Endothelial cell of umbilical vein (primary cell): ENCODE measurements around the gene MRPL58. TPM values are rescaled to one million over a fixed set of nuclear protein-coding genes. Genes with fewer than 3 reads are reported as not detected.

Experiments
- BruUV-seq: library from RNA; stranded (reverse); fragments of 400-500 nt; replicated peaks from 2 replicates; lab custom pipeline; 2021; lab: Mats Ljungman, UMichigan
- CTCF ChIA-PET: fragments of 300-600, 350-600 bp; sonication (Branson Sonifier 250); formaldehyde crosslinking; loops from one replicate; lab custom pipeline; 2021; ENCODE audit warnings: antibody characterized with exemption, inconsistent platforms; lab: Charles Lee
- POLR2A ChIA-PET: fragments of 300-600, 350-600 bp; sonication (Branson Sonifier 250); formaldehyde crosslinking; loops from one replicate; lab custom pipeline; 2021; ENCODE audit warnings: antibody characterized with exemption, inconsistent platforms; lab: Charles Lee
- DNase-seq: peaks from one replicate; pipeline ENCODE4 v3.0.0-alpha.2; 2011; ENCODE audit warnings: low read depth, low spot score
- FAIRE-seq: peaks from 2 replicates; lab custom pipeline; 2011; peaks lifted over from hg19 to GRCh38; lab: Jason Lieb, UNC
- H2AFZ ChIP-seq: 2 replicates; pipeline ENCODE4 v1.6.0; 2012; ENCODE audit warnings: low read depth, low read length, control low read depth, inconsistent platforms
- H3K27ac ChIP-seq: 2 replicates; pipeline ENCODE4 v1.5.1; 2011; ENCODE audit warnings: low read depth, mild to moderate bottlenecking, control low read depth, low read length, moderate library complexity; ENCODE audit not compliant: insufficient read depth
- H3K27me3 ChIP-seq, 2 experiments: 2 replicates each; pipeline versions ENCODE4 v1.6.0 to v1.6.1; 2011; ENCODE audit warnings: low read length in 2 of 2, mixed read lengths in 1 of 2; ENCODE audit not compliant: control insufficient read depth in 2 of 2, insufficient read depth in 2 of 2
- H3K36me3 ChIP-seq, 2 experiments: 2 replicates in 1 of 2; 3 replicates in 1 of 2; pipeline ENCODE4 v1.5.1; 2011; ENCODE audit warnings: low read length in 2 of 2, mild to moderate bottlenecking in 1 of 2, moderate library complexity in 1 of 2; ENCODE audit not compliant: control insufficient read depth in 2 of 2, insufficient read depth in 2 of 2; ENCODE audit errors: extremely low read depth in 1 of 2
- H3K4me1 ChIP-seq: 3 replicates; pipeline ENCODE4 v1.5.1; 2011; ENCODE audit warnings: mild to moderate bottlenecking, low read length; ENCODE audit not compliant: control insufficient read depth, insufficient read depth; ENCODE audit errors: extremely low read depth
- H3K4me2 ChIP-seq: 2 replicates; pipeline ENCODE4 v1.6.1; 2011; ENCODE audit warnings: low read length, control low read depth, mixed read lengths; ENCODE audit not compliant: insufficient read depth
- H3K4me3 ChIP-seq, 3 experiments: fragments of 200-600 bp in 1 of 3; sonication (generic), shearing (Covaris generic) in 1 of 3; replicated peaks in 1 of 3; 2 replicates each; pipeline ENCODE4 v1.5.1; 2011 to 2016; ENCODE audit warnings: control low read depth in 3 of 3, low read length in 3 of 3, mild to moderate bottlenecking in 2 of 3, inconsistent platforms in 1 of 3, low read depth in 1 of 3, moderate library complexity in 1 of 3; ENCODE audit not compliant: insufficient read depth in 1 of 3
- H3K79me2 ChIP-seq: 2 replicates; pipeline ENCODE4 v1.6.0; 2012; ENCODE audit warnings: low read length, inconsistent platforms; ENCODE audit not compliant: control insufficient read depth, insufficient read depth
- H3K9ac ChIP-seq: replicated peaks from 2 replicates; pipeline ENCODE3; 2011; ENCODE audit warnings: low read length, control low read depth; ENCODE audit not compliant: insufficient read depth; ENCODE audit errors: extremely low read depth
- H3K9me1 ChIP-seq: replicated peaks from 3 replicates; pipeline ENCODE4 v1.6.0; 2011; ENCODE audit warnings: mild to moderate bottlenecking, low read length; ENCODE audit not compliant: control insufficient read depth, insufficient read depth; ENCODE audit errors: extremely low read depth
- H3K9me3 ChIP-seq: replicated peaks from 2 replicates; pipeline ENCODE4 v1.5.1; 2012; ENCODE audit warnings: low read length, inconsistent platforms; ENCODE audit not compliant: control insufficient read depth, insufficient read depth
- H4K20me1 ChIP-seq: replicated peaks from 2 replicates; pipeline ENCODE3; 2011; ENCODE audit warnings: mild to moderate bottlenecking, low read length; ENCODE audit not compliant: control insufficient read depth, insufficient read depth; ENCODE audit errors: extremely low read depth
- EZH2 ChIP-seq: IDR thresholded peaks from 2 replicates; pipeline ENCODE4 v1.6.1; 2012; ENCODE audit warnings: borderline replicate concordance, low read depth, mild to moderate bottlenecking, moderate library complexity, low read length, inconsistent platforms; ENCODE audit not compliant: severe bottlenecking
- FOS ChIP-seq: IDR thresholded peaks from 2 replicates; pipeline ENCODE4 v1.6.1; 2011; ENCODE audit warnings: mild to moderate bottlenecking, low read length, moderate library complexity, borderline replicate concordance; ENCODE audit not compliant: insufficient read depth
- GATA2 ChIP-seq: IDR thresholded peaks from 2 replicates; pipeline ENCODE4 v1.7.0; 2011; ENCODE audit warnings: low read depth, mild to moderate bottlenecking, moderate library complexity, mixed read lengths, low read length; ENCODE audit not compliant: insufficient read length, insufficient read depth
- JUN ChIP-seq: IDR thresholded peaks from 2 replicates; pipeline ENCODE4 v1.6.1; 2011; ENCODE audit warnings: borderline replicate concordance, low read depth; ENCODE audit not compliant: insufficient read length, insufficient read depth
- MYC ChIP-seq: IDR thresholded peaks from one replicate; pipeline ENCODE4 v1.6.1; 2011; ENCODE audit warnings: mild to moderate bottlenecking, low read depth, low read length
- POLR2A ChIP-seq: IDR thresholded peaks from 2 replicates; pipeline ENCODE4 v1.6.1; 2012; ENCODE audit warnings: low read depth, mild to moderate bottlenecking, control low read depth, low read length
- POLR2AphosphoS5 ChIP-seq: IDR thresholded peaks from 2 replicates; pipeline ENCODE4 v1.6.1; 2012; ENCODE audit warnings: low read depth, mild to moderate bottlenecking, control low read depth, low read length, moderate library complexity; ENCODE audit not compliant: insufficient read depth
- dilution Hi-C: fragments of 300-500 bp; cut with MboI; formaldehyde crosslinking; loops from one replicate; pipeline ENCODE4 v1.15.0; 2019; ENCODE audit warnings: low sequenced_read_pairs; ENCODE audit not compliant: extremely low pct_ligation_motif_present
- intact Hi-C: fragments of 100-400 bp; cut with micrococcal nuclease; formaldehyde crosslinking; loops from one replicate; pipeline ENCODE4 v1.10.0; 2022
- polyA plus RNA-seq, 4 experiments: library from polyadenylated mRNA; depleted of rRNA in 3 of 4; stranded (reverse) in 3 of 4; unstranded in 1 of 4; fragments of >200 nt; gene quantifications; 2 replicates each; pipeline versions ENCODE4 v1.2.1 to v1.2.3, GENCODE V29; 2011 to 2012; ENCODE audit warnings: missing spikeins in 1 of 4
- total RNA-seq: library from RNA; stranded (reverse); gene quantifications from 2 replicates; pipeline ENCODE4 v1.2.3, GENCODE V29; 2021
- TF ChIP-seq, protein P1 (sequence below): IDR thresholded peaks from 2 replicates; pipeline ENCODE4 v1.6.1; 2011; ENCODE audit not compliant: insufficient read depth, insufficient read length
- TF ChIP-seq, protein P2 (sequence below), 2 donors: IDR thresholded peaks; 1 replicate in 1 of 2; 2 replicates in 1 of 2; pipeline ENCODE4 v1.5.1; 2011; ENCODE audit warnings: low read length in 2 of 2, mild to moderate bottlenecking in 2 of 2, moderate library complexity in 2 of 2, control low read depth in 1 of 2, inconsistent platforms in 1 of 2, low read depth in 1 of 2; ENCODE audit not compliant: insufficient read depth in 1 of 2; ENCODE audit errors: extremely low read depth in 1 of 2

The MRPL58 gene
- total and polyA plus RNA-seq, 2 donors (not counting 3 experiments of a cell fraction or from before 2014, with no cell fraction given) = 38.0 to 43.7 TPM

DNA sequence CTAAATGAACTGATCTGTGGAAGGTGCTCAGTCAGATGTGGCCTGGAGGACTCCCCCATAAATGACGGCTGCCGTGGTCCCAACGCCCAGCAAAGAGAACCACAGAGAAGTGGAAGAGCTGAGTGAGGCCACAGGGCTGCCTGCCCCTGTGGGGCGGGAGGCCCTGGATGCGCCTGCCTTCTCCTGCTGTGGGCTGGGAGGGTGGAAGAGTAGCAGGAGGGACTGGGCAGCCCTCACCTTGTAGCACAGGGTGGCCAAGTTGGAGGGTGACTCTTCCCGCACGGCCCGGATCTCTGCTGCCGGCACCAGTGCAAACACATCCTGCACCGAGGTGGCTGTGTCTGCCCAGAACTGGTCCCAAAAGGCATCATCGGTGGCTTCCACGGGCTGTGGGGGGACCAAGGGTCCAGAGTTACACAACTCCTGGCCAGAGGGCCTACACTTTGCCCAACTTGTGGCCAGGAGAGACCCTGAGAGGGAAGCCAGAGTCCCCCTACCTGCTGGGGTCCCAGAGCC lies 48.2 kb upstream of the MRPL58 start:
- no peaks in the 10 kb centered on the region for H4K20me1 ChIP-seq
- H3K79me2 ChIP-seq = no peaks in the 10 kb centered on the region
- no TSS peak for BruUV-seq
- H3K4me2 ChIP-seq = no peak overlapping the region
- DNase-seq = no peak
- no peaks in the 10 kb centered on the region for H3K9me3 ChIP-seq
- H3K27ac ChIP-seq = no peak overlapping the region
- no peak overlapping the region for H3K4me3 ChIP-seq
- H3K4me1 ChIP-seq = no peaks in the 10 kb centered on the region
- H2AFZ ChIP-seq = no peak overlapping the region
- CTCF ChIA-PET = interaction anchor here (0.9 to 4.8 kb wide), 6 partner anchors 27 to 238 kb away, joined by 3 to 130 read pairs (median 4); partner anchors contain the start of gene OTOP2
- no peaks in the 10 kb centered on the region for H3K27me3 ChIP-seq
- POLR2A ChIA-PET = no interaction called here
- dilution Hi-C loops = no loop called here
- H3K36me3 ChIP-seq = no peaks in the 10 kb centered on the region
- no peaks in the 10 kb centered on the region for H3K9me1 ChIP-seq
- no peak overlapping the region for H3K9ac ChIP-seq
- FAIRE-seq = no peak
- intact Hi-C loops = no loop called here
- TF ChIP-seq JUN = no peak
- TF ChIP-seq EZH2 = no peak
- TF ChIP-seq, protein P1, sequence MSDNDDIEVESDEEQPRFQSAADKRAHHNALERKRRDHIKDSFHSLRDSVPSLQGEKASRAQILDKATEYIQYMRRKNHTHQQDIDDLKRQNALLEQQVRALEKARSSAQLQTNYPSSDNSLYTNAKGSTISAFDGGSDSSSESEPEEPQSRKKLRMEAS = no peak
- TF ChIP-seq, protein P2, sequence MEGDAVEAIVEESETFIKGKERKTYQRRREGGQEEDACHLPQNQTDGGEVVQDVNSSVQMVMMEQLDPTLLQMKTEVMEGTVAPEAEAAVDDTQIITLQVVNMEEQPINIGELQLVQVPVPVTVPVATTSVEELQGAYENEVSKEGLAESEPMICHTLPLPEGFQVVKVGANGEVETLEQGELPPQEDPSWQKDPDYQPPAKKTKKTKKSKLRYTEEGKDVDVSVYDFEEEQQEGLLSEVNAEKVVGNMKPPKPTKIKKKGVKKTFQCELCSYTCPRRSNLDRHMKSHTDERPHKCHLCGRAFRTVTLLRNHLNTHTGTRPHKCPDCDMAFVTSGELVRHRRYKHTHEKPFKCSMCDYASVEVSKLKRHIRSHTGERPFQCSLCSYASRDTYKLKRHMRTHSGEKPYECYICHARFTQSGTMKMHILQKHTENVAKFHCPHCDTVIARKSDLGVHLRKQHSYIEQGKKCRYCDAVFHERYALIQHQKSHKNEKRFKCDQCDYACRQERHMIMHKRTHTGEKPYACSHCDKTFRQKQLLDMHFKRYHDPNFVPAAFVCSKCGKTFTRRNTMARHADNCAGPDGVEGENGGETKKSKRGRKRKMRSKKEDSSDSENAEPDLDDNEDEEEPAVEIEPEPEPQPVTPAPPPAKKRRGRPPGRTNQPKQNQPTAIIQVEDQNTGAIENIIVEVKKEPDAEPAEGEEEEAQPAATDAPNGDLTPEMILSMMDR (IDR thresholded peaks at IDR 0.05; ENCODE audit: extremely low read depth in 1 of 2, insufficient read depth in 1 of 2, low read depth in 1 of 2, low read length in 2 of 2) = no peak
- no peak for TF ChIP-seq MYC
- TF ChIP-seq POLR2A = no peak
- TF ChIP-seq GATA2 = no peak
- TF ChIP-seq FOS = no peak
- TF ChIP-seq POLR2AphosphoS5 = no peak
